RWPE2 (cell line): ENCODE measurements around the gene AMH.

Experiments used
- ATAC-seq: fragments of 200-7000 bp; cut with Tn5 transposase; 3 replicates; pipeline ENCODE4 v1.9.1; 2021; ENCODE audit warnings: low read depth
- DNase-seq: peaks from one replicate; pipeline ENCODE4 v3.0.0-alpha.2; 2020; ENCODE audit warnings: low spot score
- H3K27ac ChIP-seq: fragments of 450-650 bp; 2 replicates; pipeline ENCODE4 v1.5.1; 2017; ENCODE audit warnings: mild to moderate bottlenecking; ENCODE audit not compliant: poor library complexity, severe bottlenecking
- H3K27me3 ChIP-seq: fragments of 250-450 bp; sonication (Bioruptor Pico); 2 replicates; pipeline ENCODE4 v1.5.1; 2021; ENCODE audit warnings: mild to moderate bottlenecking, moderate library complexity; ENCODE audit not compliant: insufficient read depth, poor library complexity, severe bottlenecking
- H3K36me3 ChIP-seq: fragments of 250-450 bp; sonication (Bioruptor Pico); 2 replicates; pipeline ENCODE4 v1.5.1; 2020; ENCODE audit warnings: low read depth, mild to moderate bottlenecking, moderate library complexity
- H3K4me1 ChIP-seq: fragments of 250-450 bp; sonication (Bioruptor Pico); 2 replicates; pipeline ENCODE4 v1.5.1; 2021; ENCODE audit warnings: mild to moderate bottlenecking, moderate library complexity; ENCODE audit not compliant: insufficient read depth, poor library complexity, severe bottlenecking
- H3K4me3 ChIP-seq: fragments of 250-450 bp; sonication (Bioruptor Pico); 2 replicates; pipeline ENCODE4 v1.5.1; 2021; ENCODE audit warnings: mild to moderate bottlenecking, moderate library complexity; ENCODE audit not compliant: severe bottlenecking
- H3K9me3 ChIP-seq: fragments of 250-450 bp; sonication (Bioruptor Pico); 2 replicates; pipeline ENCODE4 v1.5.1; 2021; ENCODE audit warnings: mild to moderate bottlenecking, moderate library complexity; ENCODE audit not compliant: severe bottlenecking
- TF ChIP-seq, protein P1 (sequence below): fragments of 450-650 bp; IDR thresholded peaks from one replicate; pipeline ENCODE4 v1.5.1; 2017; ENCODE audit warnings: mild to moderate bottlenecking, moderate library complexity; ENCODE audit not compliant: poor library complexity, severe bottlenecking

The AMH gene

GRCh38 chr19:2300533-2300932 is 51.4 kb downstream of the AMH start:
- Histone ChIP-seq H3K36me3 (no peaks in the 10 kb centered on the region), H3K27me3 (no peaks in the 10 kb centered on the region), H3K4me1 (no peaks in the 10 kb centered on the region), H3K27ac (no peak overlapping the region), H3K4me3 (no peak overlapping the region), H3K9me3 (no peaks in the 10 kb centered on the region)
- DNase-seq (no peak), ATAC-seq (no peak)
- TF ChIP-seq, protein P1, sequence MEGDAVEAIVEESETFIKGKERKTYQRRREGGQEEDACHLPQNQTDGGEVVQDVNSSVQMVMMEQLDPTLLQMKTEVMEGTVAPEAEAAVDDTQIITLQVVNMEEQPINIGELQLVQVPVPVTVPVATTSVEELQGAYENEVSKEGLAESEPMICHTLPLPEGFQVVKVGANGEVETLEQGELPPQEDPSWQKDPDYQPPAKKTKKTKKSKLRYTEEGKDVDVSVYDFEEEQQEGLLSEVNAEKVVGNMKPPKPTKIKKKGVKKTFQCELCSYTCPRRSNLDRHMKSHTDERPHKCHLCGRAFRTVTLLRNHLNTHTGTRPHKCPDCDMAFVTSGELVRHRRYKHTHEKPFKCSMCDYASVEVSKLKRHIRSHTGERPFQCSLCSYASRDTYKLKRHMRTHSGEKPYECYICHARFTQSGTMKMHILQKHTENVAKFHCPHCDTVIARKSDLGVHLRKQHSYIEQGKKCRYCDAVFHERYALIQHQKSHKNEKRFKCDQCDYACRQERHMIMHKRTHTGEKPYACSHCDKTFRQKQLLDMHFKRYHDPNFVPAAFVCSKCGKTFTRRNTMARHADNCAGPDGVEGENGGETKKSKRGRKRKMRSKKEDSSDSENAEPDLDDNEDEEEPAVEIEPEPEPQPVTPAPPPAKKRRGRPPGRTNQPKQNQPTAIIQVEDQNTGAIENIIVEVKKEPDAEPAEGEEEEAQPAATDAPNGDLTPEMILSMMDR, result no peak
